Ishikawa (cell line): ENCODE measurements around the gene CABP5.

ENCODE experiments used
- CREB1 ChIP-seq: IDR thresholded peaks from 2 replicates; pipeline ENCODE4 v1.6.1; 2012; ENCODE audit warnings: low read depth
- TEAD4 ChIP-seq: IDR thresholded peaks from 2 replicates; pipeline ENCODE4 v1.6.1; 2012
- USF1 ChIP-seq: IDR thresholded peaks from 2 replicates; pipeline ENCODE4 v1.6.1; 2012

DNA sequence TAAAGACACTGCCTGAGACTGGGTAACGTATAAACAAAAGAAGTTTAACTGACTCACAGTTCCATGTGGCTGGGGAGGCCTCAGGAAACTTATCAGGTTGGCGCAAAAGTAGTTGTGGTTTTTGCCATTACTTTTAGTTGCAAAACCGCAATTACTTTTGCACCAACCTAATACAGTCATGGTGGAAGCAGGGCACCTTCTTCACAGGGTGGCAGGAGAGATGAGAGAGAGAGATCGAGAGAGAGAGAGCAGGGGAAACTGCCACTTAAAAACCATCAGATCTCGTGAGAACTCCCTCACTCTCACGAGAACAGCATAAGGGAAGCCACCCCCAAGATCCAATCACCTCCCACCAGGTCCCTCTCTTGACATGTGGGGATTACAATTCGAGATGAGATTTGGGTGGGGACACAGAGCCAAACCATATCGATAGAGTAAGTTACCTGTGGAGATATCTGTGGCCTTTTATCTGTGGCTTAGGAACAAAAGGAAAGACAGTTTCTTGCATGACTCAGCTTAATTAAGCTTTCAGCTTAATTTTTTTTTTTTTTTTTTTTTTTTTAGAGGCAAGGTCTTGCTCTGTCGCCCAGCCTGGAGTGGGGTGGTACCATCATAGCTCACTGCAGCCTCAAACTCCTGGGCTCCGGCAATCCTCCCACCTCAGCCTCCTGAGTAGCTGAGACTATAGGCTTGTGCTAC is 7.6 kb upstream of the CABP5 start:
- no peak for TF ChIP-seq TEAD4
- no peak for TF ChIP-seq CREB1
- TF ChIP-seq USF1: no peak
